Measurements from ENCODE around the gene MIXL1.
"Not testable (repeated sequence)": the region's sequence is repeated elsewhere in the genome, so short reads cannot be mapped to it uniquely, and the experiment has no call there.

Gene MIXL1

GRCh38 chr1:226223157-226223785 lies at the start of gene MIXL1:
TSS of gene MIXL1 (plus strand) at chr1:226223664. CDS start at chr1:226223682, 18 bp downstream.
- DNase-seq (ENCODE audit: low spot score): no peak

GRCh38 chr1:226176870-226177269 lies 46.6 kb upstream of the MIXL1 start:
- DNase-seq (ENCODE audit: low spot score): no peak

GRCh38 chr1:226181996-226182714 lies 41.3 kb upstream of the MIXL1 start:
- peak; percentile 38 for DNase-seq (ENCODE audit: low spot score)

- DNase-seq (ENCODE audit: low spot score): peak; percentile 31
Measured at GRCh38 chr1:226185141-226186036, 38.1 kb upstream of the MIXL1 start.

GRCh38 chr1:226186124-226187018 lies 37.1 kb upstream of the MIXL1 start, which contains the start of gene ACBD3:
TSS of gene ACBD3 (minus strand) at chr1:226186741. CDS start at chr1:226186675, 66 bp downstream.
- peak; percentile 92 for DNase-seq (ENCODE audit: low spot score)

GRCh38 chr1:226187019-226187322 lies 36.5 kb upstream of the MIXL1 start:
- DNase-seq (ENCODE audit: low spot score): no peak

GRCh38 chr1:226187380-226187779 lies 36.1 kb upstream of the MIXL1 start:
- no peak for DNase-seq (ENCODE audit: low spot score)

GRCh38 chr1:226195144-226195543 lies 28.3 kb upstream of the MIXL1 start:
- no peak for DNase-seq (ENCODE audit: low spot score)

- no peak for DNase-seq (ENCODE audit: low spot score)
Measured at GRCh38 chr1:226199971-226200370, 23.5 kb upstream of the MIXL1 start.

- no peak for DNase-seq (ENCODE audit: low spot score)
Measured at GRCh38 chr1:226201029-226201593, 22.4 kb upstream of the MIXL1 start.

GRCh38 chr1:226202246-226202645 lies 21.2 kb upstream of the MIXL1 start:
- no peak for DNase-seq (ENCODE audit: low spot score)

- not testable (repeated sequence) for DNase-seq (ENCODE audit: low spot score)
Measured at GRCh38 chr1:226202666-226203065, 20.8 kb upstream of the MIXL1 start.

GRCh38 chr1:226203240-226203639 lies 20.2 kb upstream of the MIXL1 start:
- DNase-seq (ENCODE audit: low spot score): no peak

- DNase-seq (ENCODE audit: low spot score): no peak
Measured at GRCh38 chr1:226203655-226204054, 19.8 kb upstream of the MIXL1 start.

- DNase-seq (ENCODE audit: low spot score): no peak
Measured at GRCh38 chr1:226204198-226204597, 19.3 kb upstream of the MIXL1 start.

- no peak for DNase-seq (ENCODE audit: low spot score)
Measured at GRCh38 chr1:226207048-226207447, 16.4 kb upstream of the MIXL1 start.

GRCh38 chr1:226209307-226210059 lies 14.0 kb upstream of the MIXL1 start:
- no peak for DNase-seq (ENCODE audit: low spot score)

- no peak for DNase-seq (ENCODE audit: low spot score)
Measured at GRCh38 chr1:226210571-226211176, 12.8 kb upstream of the MIXL1 start.

GRCh38 chr1:226211181-226211821 lies 12.2 kb upstream of the MIXL1 start:
- no peak for DNase-seq (ENCODE audit: low spot score)

GRCh38 chr1:226212545-226212944 lies 10.9 kb upstream of the MIXL1 start:
- DNase-seq (ENCODE audit: low spot score): no peak
